Spleen (tissue), 7 donors: Measurements from ENCODE around the gene EPHB2.

Experiments
- CTCF ChIP-seq, 11 experiments: fragments of 200-600 bp in 7 of 11; fragments of 450-650 bp in 4 of 11; sonication (generic) in 4 of 11; IDR thresholded peaks in 8 of 11; conservative IDR thresholded peaks in 3 of 11; 1 replicate in 7 of 11; 2 replicates in 4 of 11; pipeline versions ENCODE4 v1.4.0 to v1.8.0; 2016 to 2021; ENCODE audit warnings: antibody characterized with exemption in 11 of 11, inconsistent platforms in 4 of 11, mild to moderate bottlenecking in 1 of 11
- POLR2A ChIP-seq, 3 donors: fragments of 450-650 bp; IDR thresholded peaks; one replicate each; pipeline ENCODE4 v1.5.1; 2017; ENCODE audit warnings: antibody characterized with exemption in 3 of 3, mild to moderate bottlenecking in 1 of 3
- POLR2AphosphoS5 ChIP-seq, 3 donors: sonication (generic); formaldehyde crosslinking; IDR thresholded peaks; one replicate each; pipeline ENCODE4 v1.5.1; 2017; ENCODE audit warnings: antibody characterized with exemption in 3 of 3
- donor health status: DM: no; HTN: no; CAD: no; lungs with moderate emphysema.
- donor health status: DM: no; HTN: no; CAD: no.
- donor health status: DM: no; HTN: no; CAD: no.

- TF ChIP-seq CTCF (IDR thresholded peaks at IDR 0.05 in 8 of 11, conservative IDR thresholded peaks at IDR 0.05 in 3 of 11) (no peak), POLR2AphosphoS5 (IDR thresholded peaks at IDR 0.05) (peak in 2 of 3 donors; percentile 34 to 47), POLR2A (IDR thresholded peaks at IDR 0.05) (no peak)
These were observed 61.4 kb downstream of the EPHB2 start for GRCh38 chr1:22772014-22772413.
